HG03342 (cell line): Measurements from ENCODE around the gene DNTTIP2.
"Not testable (repeated sequence)": the region's sequence is repeated elsewhere in the genome, so short reads cannot be mapped to it uniquely, and the experiment has no call there.

Experiments used
- ATAC-seq: cut with Tn5 transposase; IDR thresholded peaks from one replicate; pipeline ENCODE4 v1.9.1; 2021; ENCODE audit warnings: mild to moderate bottlenecking, moderate library complexity; ENCODE audit not compliant: unreplicated experiment

Gene DNTTIP2, protein sequence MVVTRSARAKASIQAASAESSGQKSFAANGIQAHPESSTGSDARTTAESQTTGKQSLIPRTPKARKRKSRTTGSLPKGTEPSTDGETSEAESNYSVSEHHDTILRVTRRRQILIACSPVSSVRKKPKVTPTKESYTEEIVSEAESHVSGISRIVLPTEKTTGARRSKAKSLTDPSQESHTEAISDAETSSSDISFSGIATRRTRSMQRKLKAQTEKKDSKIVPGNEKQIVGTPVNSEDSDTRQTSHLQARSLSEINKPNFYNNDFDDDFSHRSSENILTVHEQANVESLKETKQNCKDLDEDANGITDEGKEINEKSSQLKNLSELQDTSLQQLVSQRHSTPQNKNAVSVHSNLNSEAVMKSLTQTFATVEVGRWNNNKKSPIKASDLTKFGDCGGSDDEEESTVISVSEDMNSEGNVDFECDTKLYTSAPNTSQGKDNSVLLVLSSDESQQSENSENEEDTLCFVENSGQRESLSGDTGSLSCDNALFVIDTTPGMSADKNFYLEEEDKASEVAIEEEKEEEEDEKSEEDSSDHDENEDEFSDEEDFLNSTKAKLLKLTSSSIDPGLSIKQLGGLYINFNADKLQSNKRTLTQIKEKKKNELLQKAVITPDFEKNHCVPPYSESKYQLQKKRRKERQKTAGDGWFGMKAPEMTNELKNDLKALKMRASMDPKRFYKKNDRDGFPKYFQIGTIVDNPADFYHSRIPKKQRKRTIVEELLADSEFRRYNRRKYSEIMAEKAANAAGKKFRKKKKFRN

DNA sequence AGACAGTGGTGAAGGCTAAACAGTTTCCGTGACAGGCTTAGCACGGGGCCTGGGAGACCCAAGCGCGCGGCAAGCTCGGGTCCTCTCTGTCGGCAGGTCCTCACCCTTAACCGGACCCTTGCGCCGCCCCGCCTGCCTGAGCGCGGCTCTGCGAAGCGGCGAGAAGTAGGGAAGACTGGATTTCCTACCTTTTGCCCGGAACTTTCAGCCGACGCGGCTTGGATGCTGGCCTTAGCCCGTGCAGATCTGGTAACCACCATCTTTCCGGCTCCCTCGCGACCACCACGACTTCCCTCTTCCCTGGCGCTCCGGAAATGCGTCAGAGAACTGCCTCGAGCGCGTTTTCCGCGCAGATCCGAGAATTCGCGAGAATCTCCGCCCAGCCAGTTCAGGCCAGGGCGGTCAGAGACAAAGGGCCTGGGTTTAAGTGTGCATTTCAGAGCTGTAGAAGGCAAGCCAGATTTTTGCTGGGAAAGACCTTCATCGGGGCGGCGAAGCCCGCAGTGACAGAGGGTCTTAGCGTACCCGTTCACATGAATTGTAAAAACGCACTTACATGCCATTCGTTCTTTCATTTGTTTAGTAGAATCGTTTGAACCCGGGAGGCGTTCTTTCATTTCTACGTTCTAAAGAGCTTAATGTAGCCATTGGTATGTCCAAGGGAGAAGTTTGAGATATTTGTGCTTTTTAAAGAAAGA lies at the start of gene DNTTIP2:
DNTTIP2 (minus strand) TSS at position 318 of the 698 bp plus-strand sequence; CDS start at position 260, 58 bp downstream.
- ATAC-seq, result peak; percentile 94

DNA sequence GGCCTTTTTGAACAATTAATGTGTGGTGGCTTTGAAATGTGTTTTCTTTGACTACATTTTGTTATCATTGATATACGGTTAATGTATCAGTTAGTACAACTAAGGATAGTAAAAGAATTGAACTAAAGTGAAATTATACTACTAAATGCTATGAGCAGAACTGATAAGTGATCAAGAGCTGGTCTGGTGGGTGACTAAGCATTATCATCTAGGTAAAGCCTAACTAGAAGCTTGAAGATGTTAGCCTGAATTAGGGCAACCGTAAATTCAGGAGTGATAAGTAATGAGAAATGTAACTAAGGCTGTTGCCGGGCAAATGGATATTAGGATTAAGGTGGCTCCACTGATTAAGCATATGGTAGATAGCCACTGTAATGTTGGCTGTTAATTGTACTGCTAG lies 46.2 kb upstream of the DNTTIP2 start:
- ATAC-seq, result no peak

DNA sequence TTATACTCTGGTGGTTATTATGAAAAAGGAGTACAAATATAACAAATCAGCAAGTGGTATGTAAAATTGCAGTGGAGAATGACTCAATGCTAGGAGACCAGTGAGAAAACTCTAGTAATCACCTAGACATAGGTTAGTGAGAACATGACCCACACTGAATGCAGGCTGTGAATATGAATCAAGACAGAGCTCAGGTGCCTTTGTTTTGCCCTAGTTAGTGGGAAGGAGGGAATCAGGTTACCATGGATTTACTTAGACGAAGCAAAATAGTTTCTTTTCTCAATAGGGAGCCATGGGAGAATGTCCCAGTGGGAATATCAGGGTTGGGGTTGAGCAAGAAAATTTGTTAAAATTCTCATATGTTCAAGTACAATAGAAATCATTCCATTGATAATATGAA lies 40.8 kb upstream of the DNTTIP2 start:
- ATAC-seq, result no peak

DNA sequence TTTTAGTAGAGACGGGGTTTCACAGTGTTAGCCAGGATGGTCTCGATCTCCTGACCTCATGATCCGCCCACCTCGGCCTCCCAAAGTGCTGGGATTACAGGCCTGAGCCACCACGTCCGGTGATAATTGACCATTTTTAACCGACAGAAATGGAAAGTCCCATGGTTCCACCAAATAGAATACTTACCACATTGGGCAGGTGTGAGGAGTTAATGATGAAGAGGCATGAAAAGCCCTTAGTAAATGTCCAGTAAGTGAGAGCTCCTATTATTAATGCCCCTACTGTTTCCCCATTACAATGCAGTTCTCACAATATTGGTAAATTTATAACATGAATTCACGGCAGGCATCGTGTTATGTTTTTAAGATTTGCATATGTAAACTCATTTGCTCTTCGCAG lies 38.3 kb upstream of the DNTTIP2 start:
- ATAC-seq, result no peak

DNA sequence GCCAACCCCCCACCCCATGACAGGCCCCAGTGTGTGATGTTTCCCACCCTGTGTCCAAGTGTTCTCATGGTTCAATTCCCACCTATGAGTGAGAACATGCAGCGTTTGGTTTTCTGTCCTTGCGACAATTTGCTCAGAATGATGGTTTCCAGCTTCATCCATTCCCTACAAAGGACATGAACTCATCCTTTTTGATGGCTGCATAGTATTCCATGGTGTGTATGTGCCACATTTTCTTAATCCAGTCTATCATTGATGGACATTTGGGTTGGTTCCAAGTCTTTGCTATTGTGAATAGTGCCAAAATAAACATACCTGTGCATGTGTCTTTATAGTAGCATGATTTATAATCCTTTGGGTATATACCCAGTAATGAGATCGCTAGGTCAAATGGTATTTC lies 31.9 kb upstream of the DNTTIP2 start:
- ATAC-seq, result not testable (repeated sequence)

DNA sequence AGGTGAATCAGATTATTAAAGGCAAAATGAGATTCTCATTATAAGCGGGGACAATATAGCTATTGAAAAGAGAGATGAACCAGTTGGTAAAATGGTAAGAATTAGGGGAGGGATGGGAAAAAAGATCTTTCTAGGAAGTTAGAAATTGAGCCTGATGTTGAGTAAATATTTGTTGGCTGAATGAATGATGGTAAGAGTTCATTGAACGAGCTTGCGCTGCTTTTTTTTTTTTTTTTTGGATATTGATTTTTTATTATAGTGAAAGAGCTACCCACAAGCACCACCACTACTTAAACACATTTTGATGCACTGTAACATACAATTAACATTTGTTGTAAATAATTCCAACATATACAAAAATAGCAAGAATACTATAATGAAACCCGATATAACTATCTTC lies 31.3 kb upstream of the DNTTIP2 start:
- no peak for ATAC-seq

DNA sequence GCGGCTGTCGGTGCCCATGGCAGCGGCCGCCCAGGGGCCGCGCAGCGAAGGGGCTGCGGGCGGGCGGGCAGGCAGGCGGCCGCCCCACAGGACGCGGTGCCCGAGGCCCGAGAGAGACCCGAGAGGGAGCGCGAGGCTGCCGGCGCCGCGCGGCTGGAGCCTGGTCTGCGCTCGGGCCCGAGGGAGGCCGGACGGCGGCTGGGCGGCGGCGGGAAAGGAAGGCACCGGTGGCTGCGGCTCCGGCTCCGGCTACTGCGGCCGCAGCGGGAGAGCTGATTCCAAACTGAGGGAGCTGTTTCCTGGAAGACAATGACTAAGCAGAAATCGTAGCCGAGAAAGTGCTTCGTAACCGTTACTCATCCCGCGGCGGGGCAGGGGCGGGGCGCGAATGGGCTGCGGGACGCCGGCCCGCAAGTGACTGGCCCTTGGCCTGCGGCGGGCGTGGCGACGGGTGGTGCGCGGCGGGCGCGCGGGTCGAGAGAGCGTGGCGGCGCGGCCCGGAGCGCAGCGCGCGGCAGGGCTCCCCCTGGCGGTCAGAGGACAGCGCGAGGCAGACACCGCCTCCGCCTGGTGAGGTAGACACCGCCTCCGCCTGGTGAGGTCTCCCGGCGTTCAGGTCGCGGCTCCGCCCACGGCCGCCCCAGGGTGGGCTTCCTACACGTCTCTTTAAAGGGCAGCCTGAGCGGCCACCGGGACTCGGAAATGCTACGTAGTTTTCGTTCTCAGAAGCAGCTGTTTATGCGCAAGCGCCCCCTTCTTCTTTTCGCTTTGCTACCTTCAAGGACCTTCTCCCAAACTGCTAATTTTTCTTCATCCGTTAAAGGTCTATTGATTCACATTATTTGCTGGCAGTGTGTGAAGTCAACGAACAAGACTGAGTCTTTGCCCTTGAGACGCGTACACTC lies 30.4 kb upstream of the DNTTIP2 start, which contains the start of gene GCLM:
GCLM (minus strand) TSS at position 285 of the 905 bp plus-strand sequence; CDS start at position 18, 267 bp downstream.
- peak; percentile 94 for ATAC-seq

DNA sequence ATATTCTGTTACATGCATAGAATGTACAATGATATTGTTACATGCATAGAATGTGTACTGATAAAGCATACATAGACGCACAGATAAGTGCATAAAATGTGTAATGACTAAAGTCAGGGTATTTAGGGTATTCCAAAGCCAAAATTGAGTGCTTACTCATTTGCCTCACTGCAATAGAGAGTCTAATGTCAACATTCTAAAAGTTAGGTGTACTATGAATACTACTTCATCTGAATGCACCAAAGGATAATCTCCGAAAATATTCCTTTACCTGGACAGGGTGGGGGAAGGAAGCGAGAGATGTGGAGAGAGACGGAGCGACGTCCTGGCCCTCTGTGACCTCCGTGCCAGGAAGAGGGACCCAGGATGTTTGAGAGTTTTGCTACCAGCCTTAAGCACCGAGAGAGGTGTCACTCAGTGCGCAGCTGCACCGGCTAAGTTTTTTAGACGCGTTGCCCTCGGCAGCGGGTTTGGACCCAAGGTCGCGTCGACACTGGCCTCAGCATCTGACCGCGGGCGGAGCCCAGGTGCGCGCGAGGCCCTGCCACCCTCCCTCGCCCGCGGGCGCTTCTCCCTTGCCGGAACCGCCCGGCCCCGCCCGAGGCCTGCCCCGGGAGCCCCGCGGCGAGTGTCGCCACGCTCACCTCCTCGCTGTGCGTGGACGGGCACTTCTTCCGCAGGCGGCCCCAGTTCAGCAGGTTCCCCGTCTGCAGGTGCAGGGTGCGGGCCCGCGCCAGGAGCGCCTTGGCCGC lies 29.6 kb upstream of the DNTTIP2 start:
- ATAC-seq, result peak; percentile 40

DNA sequence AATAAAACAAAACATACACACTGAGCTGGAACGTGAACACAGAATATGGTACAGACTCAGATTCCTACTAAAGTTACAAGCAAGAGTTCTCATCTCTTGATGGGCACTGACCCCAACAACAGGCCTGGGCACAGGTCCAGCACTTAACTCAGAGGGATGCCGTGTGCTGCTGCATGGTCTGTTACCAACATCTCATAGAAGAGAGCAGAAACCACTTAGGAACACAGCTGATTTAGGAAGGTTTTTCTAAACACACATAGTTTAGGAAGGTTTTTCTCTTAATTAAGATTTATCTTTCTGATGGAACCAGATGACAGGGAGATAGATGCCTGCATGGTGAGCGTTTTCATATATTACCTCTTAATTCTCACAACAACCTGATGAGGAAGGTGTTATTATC lies 28.7 kb upstream of the DNTTIP2 start:
- ATAC-seq, result no peak

DNA sequence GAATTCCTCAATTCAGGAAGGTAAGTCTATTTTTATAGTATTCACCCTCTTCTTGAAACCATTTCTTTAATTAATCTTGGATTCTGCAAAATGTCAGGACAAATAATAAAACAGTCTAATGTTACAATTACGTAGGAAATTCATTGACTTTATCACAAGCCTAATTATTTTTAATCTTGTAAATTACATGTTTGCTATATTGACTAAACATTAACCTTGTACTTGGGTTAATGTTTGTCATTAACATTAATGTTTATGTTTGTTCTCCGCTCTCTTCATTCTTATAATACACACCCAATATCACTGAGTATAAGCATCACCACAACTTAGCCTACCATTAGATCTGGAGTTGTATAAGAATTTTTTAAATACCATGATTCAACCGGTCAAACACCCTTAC lies 27.5 kb upstream of the DNTTIP2 start:
- ATAC-seq, result no peak

DNA sequence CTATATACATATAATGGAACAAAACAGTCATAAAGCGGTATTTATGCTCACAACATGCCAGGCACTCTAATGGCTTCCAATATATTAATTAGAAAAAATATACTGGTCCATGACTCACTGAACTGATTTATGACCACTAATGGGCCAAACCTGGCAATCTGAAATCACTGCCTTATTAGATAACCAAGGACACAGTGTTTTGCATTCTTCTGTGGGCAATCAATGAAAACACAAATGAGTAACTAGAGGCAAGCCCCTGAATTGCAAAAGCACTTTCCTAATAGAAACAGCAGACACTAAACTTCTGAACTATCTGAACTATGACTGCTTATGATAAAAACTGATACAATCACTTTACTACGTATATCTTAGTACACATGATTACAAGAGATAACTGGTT lies 26.7 kb upstream of the DNTTIP2 start:
- ATAC-seq, result no peak

DNA sequence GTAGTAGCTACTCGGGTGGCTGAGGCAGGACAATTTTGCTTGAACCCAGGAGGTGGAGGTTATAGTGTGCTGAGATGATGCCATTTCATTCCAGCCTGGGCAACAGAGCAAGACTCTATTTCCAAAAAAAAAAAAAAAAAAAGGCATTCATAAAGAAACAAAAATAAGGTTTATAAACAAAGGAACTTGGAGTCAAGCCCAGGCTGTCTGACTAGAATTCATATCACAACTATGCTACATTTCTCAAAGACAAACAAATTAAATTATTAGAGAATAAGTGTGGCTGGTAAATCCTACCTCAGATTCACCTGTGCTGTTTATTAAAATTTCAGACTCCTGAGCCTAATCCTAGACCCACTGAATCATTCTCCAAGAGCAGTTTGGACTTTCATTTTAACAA lies 26.0 kb upstream of the DNTTIP2 start:
- ATAC-seq, result no peak

DNA sequence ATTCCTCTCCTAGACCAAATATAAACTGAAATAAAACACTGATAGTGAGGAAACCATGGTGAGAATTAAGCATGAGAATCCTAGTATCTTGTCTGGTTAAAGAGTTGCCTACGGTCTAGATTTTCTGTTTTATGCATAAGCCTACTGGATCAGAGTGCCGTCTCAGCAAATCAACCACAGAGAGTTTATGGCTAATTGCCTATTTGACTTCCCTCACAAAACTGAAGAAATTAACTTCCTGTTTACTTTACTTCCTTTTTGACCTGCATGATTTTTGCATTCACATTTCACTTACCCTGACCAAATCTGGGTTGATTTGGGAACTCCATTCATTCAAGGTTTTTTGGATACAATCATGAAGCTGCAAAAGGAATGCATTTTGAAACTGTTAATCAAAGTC lies 25.2 kb upstream of the DNTTIP2 start:
- ATAC-seq, result no peak

DNA sequence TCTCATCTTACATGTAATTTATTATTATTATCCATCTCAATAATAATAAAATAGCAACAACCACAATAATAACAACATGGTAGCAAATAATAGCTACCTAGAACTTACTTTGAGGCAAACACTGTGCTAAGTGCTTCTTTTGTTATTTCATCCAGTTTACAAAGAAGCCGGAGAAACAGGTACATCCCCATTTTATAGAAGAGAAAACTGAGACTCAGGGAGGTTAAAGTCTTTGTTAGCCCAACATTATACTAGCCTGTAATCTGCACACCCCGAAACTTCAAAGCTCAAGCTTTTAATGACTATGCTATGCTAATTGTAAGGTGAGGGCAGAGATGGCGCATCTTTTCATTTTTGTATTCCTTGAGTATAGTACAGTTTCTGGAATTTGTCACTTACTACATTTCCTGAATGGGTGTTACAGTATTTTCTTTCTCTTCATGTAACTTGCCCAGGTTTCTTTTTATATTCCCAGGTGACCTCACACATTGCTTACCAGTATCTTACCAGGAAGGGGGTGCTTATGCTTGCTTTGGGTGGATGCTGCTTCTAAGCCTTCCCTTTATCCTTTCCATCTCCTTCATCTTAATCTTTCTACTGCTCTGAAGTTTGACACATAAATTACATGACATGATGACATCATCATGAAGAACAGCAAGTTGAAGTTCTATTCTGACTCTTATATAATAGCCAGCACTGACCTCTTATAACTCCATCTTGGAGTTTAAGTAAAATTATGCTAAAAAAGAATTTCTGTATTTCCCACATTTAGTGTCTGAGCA lies 21.9 kb upstream of the DNTTIP2 start:
- no peak for ATAC-seq

DNA sequence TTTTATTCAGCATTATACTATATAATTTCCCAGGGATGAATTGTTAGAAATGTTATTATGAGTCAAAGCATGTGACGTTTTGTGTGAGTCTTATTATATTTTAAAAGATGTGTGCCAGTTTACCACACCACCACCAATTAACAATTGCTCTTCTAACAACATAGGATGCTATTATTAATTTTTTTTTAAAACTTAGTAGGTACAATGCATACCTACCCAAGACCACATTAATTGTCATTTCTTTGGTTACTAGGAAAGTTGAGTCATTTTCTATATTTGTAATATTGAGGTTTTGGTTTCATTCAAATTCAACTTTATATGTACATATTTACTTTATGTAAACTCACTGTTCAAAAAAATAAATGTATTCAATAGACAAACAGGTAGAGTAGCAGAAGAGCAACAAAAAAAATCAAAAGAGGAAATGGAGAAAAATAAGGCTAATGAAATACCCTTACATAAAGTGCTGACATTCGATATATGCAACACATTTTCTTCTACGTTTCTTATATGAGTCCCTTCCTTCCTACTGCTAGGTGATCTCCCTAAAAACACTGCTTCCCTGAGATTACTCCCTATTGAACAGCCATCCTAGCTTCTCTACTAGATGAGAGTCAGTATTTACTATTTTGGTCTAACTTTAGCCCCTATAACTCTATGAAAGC lies 20.7 kb upstream of the DNTTIP2 start:
- no peak for ATAC-seq

DNA sequence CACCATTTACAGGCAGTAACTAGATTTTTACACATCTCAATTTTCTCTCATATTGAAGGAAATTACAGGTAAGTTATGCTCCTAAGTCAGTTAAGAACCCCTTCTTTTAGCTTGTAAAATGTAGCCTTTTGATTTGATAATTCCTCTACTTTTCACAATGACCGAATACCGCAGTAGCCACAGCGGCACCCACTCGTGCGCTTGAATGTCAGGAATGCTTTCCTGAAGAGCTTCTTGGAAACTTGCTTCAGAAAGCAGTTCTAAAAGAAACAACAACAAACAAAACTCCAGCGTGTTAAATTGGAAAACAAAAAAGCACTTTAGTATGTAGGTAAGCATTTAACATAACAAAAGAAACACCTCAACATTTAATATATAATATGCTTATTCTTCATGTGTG lies 9.9 kb upstream of the DNTTIP2 start:
- ATAC-seq, result no peak

DNA sequence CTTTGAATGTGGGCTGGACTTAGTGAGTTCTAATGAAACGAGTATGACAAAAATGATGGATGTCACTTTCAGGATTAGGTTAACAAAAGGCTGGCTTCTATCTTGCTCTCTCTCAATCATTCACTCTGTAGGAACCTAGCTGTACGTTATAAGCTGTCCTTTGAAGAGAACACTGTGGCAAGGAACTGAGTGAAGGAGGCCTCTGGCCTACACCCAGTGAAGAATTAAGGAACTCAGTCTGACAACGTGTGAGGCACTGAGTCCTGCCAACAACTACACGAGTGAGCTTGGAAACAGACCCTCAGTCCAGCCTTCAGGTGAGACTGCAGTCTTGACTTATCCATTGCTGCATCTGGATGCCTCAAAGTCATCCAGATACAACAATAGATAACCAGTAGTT lies 3.3 kb upstream of the DNTTIP2 start:
- no peak for ATAC-seq

DNA sequence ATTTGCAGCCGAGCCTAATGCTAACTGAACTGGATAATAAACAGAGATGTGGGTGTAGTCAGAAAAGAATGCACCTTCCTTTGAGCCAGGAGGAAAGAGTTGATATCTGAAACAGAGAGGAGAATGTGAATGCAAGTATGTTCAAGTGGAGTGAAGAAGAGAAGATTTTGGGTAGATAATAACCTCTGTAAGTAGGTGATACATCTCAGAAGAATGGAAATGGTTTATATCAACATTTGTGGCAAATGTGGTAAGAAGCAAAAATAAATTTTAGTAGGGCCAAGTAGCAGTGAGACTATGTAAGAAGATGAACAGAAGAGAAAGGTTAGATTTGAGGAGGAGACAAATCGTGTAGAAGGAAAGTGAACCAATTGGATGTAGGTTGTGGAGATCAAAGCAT lies 1.7 kb upstream of the DNTTIP2 start:
- ATAC-seq, result no peak

DNA sequence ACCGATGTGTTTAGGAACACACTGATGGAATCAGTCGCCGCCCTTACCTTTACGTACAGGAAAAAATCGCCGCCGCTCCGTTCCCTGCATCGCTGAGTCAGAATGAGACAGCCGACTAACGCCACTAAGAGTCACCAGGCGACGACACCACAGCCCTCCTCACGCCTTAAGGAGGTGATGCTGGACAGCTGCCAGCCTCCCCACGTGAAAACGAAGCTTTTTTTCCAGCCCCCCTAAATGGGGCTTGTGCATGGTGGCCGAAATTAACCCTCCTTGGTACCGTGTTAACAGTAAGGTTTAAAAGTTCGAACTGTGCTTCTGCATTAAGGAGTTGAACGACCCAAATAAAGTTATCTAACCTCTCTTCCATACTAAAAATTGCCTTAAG lies 511 bp downstream of the DNTTIP2 start:
- ATAC-seq, result peak; percentile 54
